ENCODE data around the gene FLT3.
"Not testable (repeated sequence)": the region's sequence is repeated elsewhere in the genome, so short reads cannot be mapped to it uniquely, and the experiment has no call there.

FLT3 gene

GRCh38 chr13:28043224-28043623 is 57.2 kb downstream of the FLT3 start:
- no peak for DNase-seq

- no peak for DNase-seq
Measured at GRCh38 chr13:28041501-28041900, 58.9 kb downstream of the FLT3 start.

- DNase-seq = no peak
Measured at GRCh38 chr13:28041031-28041461, 59.3 kb downstream of the FLT3 start.

- no peak for DNase-seq
Measured at GRCh38 chr13:28037399-28037798, 63.0 kb downstream of the FLT3 start.

DNA sequence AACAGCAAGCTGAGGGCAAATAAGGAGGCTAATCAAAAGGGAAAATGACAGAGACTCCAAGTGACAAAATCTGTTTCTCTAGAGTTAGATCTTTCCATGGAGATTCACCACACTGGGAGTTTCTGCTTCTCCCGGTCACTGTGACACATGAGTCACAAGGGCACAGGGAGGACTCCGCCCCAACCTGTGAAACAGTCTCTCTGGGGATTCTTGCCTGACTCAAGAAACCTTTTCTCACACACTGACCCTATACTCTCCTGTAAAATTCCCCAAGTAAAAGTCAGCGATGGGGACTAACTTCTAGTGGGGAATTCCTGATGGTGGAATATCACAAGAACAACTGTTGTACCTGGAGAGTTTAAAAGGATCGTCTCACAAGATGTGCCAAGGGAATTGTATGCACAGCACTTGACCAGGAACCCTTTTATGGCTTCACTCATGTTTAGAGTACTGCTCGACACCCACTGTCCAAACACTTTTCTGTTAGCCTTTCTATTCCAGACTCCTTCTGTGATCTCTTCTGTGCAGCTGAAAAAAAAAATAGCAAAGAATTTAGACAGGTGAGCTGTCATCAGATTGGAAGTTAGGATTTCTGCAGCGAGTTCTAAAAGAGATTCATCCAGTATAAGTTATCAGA is 65.1 kb downstream of the FLT3 start:
- peak; percentile 3 to 17 for DNase-seq

DNA sequence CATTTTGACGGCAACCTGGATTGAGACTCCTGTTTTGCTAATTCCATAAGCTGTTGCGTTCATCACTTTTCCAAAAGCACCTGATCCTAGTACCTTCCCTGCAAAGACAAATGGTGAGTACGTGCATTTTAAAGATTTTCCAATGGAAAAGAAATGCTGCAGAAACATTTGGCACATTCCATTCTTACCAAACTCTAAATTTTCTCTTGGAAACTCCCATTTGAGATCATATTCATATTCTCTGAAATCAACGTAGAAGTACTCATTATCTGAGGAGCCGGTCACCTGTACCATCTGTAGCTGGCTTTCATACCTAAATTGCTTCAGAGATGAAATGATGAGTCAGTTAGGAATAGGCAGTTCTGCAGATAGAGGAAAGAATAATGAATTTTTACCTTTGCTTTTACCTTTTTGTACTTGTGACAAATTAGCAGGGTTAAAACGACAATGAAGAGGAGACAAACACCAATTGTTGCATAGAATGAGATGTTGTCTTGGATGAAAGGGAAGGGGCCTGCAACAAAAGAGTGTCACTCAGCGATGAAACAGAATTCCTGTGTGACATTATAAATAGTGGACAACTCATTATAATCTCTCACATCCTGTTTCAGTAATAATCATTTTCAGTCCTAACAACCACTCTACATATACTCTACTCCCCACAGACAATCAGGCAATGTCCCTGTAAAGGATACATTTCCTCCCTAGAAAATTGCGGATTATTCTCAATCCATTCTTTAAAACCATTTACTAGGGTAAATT is 66.3 kb downstream of the FLT3 start:
- DNase-seq = no peak

DNA sequence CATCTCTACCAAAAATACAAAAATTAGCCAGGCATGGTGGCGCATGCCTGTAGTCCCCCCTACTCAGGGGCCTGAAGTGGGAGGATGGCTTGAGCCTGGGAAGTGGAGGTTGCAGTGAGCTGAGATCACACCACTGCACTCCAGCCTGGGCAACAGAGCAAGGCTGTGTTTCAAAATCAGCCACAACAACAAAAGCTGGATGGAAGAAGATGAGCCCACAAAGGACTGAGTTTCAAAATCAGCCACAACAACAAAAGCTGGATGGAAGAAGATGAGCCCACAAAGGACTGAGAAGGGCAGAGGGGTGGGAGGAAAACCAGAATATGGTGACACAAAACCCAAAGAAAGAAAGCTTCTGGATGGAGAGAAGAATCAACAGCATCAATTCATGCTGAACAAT is 67.9 kb downstream of the FLT3 start:
- not testable (repeated sequence) for DNase-seq

GRCh38 chr13:28031896-28032288 is 68.5 kb downstream of the FLT3 start:
- DNase-seq = no peak

GRCh38 chr13:28031220-28031895 is 69.0 kb downstream of the FLT3 start:
- DNase-seq = no peak

DNA sequence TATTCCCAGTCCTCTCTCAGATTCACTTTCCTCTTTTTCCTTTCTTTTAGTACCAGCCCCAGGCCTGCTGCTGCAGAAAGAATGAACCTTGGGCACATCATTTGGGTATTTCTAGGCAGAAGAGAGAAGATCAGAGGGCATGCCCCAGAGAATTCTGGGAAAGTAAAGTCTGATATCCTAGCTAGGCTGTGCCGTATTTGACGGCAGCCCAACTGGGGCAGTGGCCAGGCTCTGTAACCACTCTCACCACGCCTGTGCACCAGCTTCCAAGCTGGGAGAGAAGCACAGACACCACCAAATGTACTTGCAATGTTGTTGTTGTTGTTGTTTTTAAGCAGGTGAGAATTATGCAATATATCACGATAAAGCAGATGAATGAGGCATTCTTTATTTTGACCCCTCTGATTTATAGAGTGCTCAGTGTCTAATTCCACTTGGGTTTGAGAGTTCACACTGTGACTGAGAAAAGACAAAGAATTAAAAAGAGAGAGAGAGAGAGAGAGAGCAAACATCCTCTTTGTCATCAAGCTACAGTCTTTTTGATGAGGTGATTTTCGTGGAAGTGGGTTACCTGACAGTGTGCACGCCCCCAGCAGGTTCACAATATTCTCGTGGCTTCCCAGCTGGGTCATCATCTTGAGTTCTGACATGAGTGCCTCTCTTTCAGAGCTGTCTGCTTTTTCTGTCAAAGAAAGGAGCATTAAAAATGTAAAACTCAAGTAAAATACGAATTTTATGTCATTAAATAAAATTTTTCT is 72.6 kb downstream of the FLT3 start:
- DNase-seq = no peak

DNA sequence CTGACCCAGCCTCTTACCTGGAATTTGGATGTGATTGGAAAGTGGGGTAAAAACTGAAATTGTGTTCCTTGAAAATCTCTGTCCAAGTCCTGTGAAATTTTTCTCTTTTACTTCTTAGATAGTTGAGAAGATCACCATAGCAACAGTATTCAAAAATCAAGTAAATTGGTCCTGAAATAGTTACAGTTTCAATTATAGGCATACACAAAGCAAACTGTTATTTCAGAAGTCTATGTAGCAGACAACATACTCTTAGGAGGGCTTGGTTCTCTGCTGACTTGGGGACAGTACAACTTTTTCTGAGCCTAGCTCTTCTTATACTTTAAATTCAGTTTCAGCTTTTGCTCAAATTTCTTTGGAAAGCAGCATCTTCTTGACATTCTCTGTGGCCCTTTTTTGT is 73.3 kb downstream of the FLT3 start:
- DNase-seq = no peak

GRCh38 chr13:28026508-28026907 is 73.9 kb downstream of the FLT3 start:
- DNase-seq = no peak

GRCh38 chr13:28022848-28023518 is 77.4 kb downstream of the FLT3 start:
- no peak for DNase-seq

- DNase-seq = no peak
Measured at GRCh38 chr13:28014301-28014700, 86.1 kb downstream of the FLT3 start.

- no peak for DNase-seq
Measured at GRCh38 chr13:28013482-28013881, 86.9 kb downstream of the FLT3 start.

- DNase-seq = no peak
Measured at GRCh38 chr13:28012896-28013295, 87.5 kb downstream of the FLT3 start.

- DNase-seq = no peak
Measured at GRCh38 chr13:28012383-28012782, 88.0 kb downstream of the FLT3 start.

GRCh38 chr13:28010046-28010445 is 90.3 kb downstream of the FLT3 start:
- DNase-seq = no peak

DNA sequence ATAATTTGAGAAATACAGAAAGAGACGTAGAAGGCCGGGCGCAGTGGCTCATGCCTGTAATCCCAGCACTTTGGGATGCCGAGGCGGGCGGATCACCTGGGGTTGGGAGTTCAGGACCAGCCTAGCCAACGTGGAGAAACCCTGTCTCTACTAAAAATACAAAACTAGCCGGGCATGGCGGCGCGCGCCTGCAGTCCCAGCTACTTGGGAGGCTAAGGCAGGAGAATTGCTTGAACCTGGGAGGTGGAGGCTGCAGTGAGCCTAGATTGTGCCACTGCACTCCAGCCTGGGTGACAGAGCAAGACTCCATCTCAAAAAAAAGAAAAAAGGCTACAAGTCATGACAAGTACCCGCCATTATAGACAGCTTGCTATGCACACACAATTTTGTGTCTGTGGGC is 95.4 kb downstream of the FLT3 start:
- not testable (repeated sequence) for DNase-seq

GRCh38 chr13:28002886-28003698 is 97.3 kb downstream of the FLT3 start:
- no peak for DNase-seq

GRCh38 chr13:28001837-28002473 is 98.4 kb downstream of the FLT3 start:
- DNase-seq = no peak

Measured in NCI-H187 (cell line).